ENCODE data around the gene USP7. TPM values are rescaled to one million over a fixed set of nuclear protein-coding genes. Genes with fewer than 3 reads are reported as not detected.

The USP7 gene
- total and polyA plus RNA-seq, 4 donors: 19.7 to 174 (median 56.0) TPM

GRCh38 chr16:8866884-8867215 is 96.9 kb downstream of the USP7 start:
- no peak for DNase-seq
- H3K4me1 ChIP-seq (ENCODE audit: control insufficient read depth in 5 of 5, insufficient read depth in 5 of 5, low read length in 5 of 5): peaks cover 0 to 37% (median 18%) of the 10 kb centered on the region in 5 donors

GRCh38 chr16:8866118-8866883 is 97.4 kb downstream of the USP7 start:
- 38 to 66% methylated on average over 26 to 30 of the region's 30 CpGs for WGBS, 2 donors
- Histone ChIP-seq H3K4me1 (ENCODE audit: control insufficient read depth in 5 of 5, insufficient read depth in 5 of 5, low read length in 5 of 5) (peaks cover 0 to 37% (median 18%) of the 10 kb centered on the region in 5 donors), H3K4me3 (peak overlapping the region; percentile 66), H3K36me3 (ENCODE audit: control insufficient read depth in 4 of 4, insufficient read depth in 4 of 4, low read length in 4 of 4) (peaks cover 0 to 6% (median 0%) of the 10 kb centered on the region in 4 donors), H3K9ac (ENCODE audit: insufficient read depth in 1 of 2, low read length in 2 of 2) (no peak overlapping the region), H3K27ac (ENCODE audit: low read depth in 1 of 2, low read length in 1 of 2) (peak overlapping the region; percentile 67 to 87), H3K27me3 (ENCODE audit: control insufficient read depth in 3 of 3, insufficient read depth in 3 of 3, low read length in 2 of 3) (no peaks in the 10 kb centered on the region), H3K9me3 (ENCODE audit: control insufficient read depth in 4 of 4, insufficient read depth in 3 of 4, low read length in 3 of 4) (no peaks in the 10 kb centered on the region)
- ATAC-seq (ENCODE audit: insufficient read depth, low FRiP score): no peak
- no peak for TF ChIP-seq CTCF (IDR thresholded peaks at IDR 0.05; ENCODE audit: control extremely low read depth, extremely low read depth)
- peak; percentile 79 to 87 (median 84) for DNase-seq

More at GRCh38 chr16:8866884-8867215, 96.9 kb downstream of the USP7 start:
- H3K36me3 ChIP-seq (ENCODE audit: control insufficient read depth in 4 of 4, insufficient read depth in 4 of 4, low read length in 4 of 4): peaks cover 0 to 6% (median 0%) of the 10 kb centered on the region in 4 donors
- no peaks in the 10 kb centered on the region for H3K9me3 ChIP-seq (ENCODE audit: control insufficient read depth in 4 of 4, insufficient read depth in 3 of 4, low read length in 3 of 4)
- H3K4me3 ChIP-seq: peak overlapping the region; percentile 66
- WGBS, 2 donors: 24 to 39% methylated on average over 16 of the region's 16 CpGs
- H3K27ac ChIP-seq (ENCODE audit: low read depth in 1 of 2, low read length in 1 of 2): peak overlapping the region; percentile 67 to 87
- TF ChIP-seq CTCF (IDR thresholded peaks at IDR 0.05; ENCODE audit: control extremely low read depth, extremely low read depth): no peak
- H3K9ac ChIP-seq (ENCODE audit: insufficient read depth in 1 of 2, low read length in 2 of 2): peak overlapping the region in 1 of 2 donors; percentile 75
- no peaks in the 10 kb centered on the region for H3K27me3 ChIP-seq (ENCODE audit: control insufficient read depth in 3 of 3, insufficient read depth in 3 of 3, low read length in 2 of 3)
- no peak for ATAC-seq (ENCODE audit: insufficient read depth, low FRiP score)

GRCh38 chr16:8865145-8865882 is 98.4 kb downstream of the USP7 start:
- no peak for TF ChIP-seq CTCF (IDR thresholded peaks at IDR 0.05; ENCODE audit: control extremely low read depth, extremely low read depth)
- Histone ChIP-seq H3K9ac (ENCODE audit: insufficient read depth in 1 of 2, low read length in 2 of 2) (no peak overlapping the region), H3K36me3 (ENCODE audit: control insufficient read depth in 4 of 4, insufficient read depth in 4 of 4, low read length in 4 of 4) (peaks cover 0 to 6% (median 0%) of the 10 kb centered on the region in 4 donors), H3K9me3 (ENCODE audit: control insufficient read depth in 4 of 4, insufficient read depth in 3 of 4, low read length in 3 of 4) (no peaks in the 10 kb centered on the region), H3K4me3 (no peak overlapping the region), H3K4me1 (ENCODE audit: control insufficient read depth in 5 of 5, insufficient read depth in 5 of 5, low read length in 5 of 5) (peaks cover 0 to 40% (median 18%) of the 10 kb centered on the region in 5 donors), H3K27me3 (ENCODE audit: control insufficient read depth in 3 of 3, insufficient read depth in 3 of 3, low read length in 2 of 3) (no peaks in the 10 kb centered on the region), H3K27ac (ENCODE audit: low read depth in 1 of 2, low read length in 1 of 2) (peak overlapping the region in 1 of 2 donors; percentile 75)
- ATAC-seq (ENCODE audit: insufficient read depth, low FRiP score): no peak
- DNase-seq: no peak
- WGBS, 2 donors: 83 to 89% methylated on average over 14 of the region's 14 CpGs

All from lung (tissue), 12 donors.